ENCODE results near the gene WBP2NL.

WBP2NL gene

GRCh38 chr22:42074132-42074811 is 75.7 kb downstream of the WBP2NL start, which contains the start of gene PHETA2:
Gene PHETA2, plus strand, starts transcription at chr22:42074248. Its CDS starts 3,046 bp downstream, at chr22:42077294.
- peak; percentile 65 for DNase-seq

- no peak for DNase-seq
These were observed 76.5 kb downstream of the WBP2NL start for GRCh38 chr22:42074846-42075676.

DNA sequence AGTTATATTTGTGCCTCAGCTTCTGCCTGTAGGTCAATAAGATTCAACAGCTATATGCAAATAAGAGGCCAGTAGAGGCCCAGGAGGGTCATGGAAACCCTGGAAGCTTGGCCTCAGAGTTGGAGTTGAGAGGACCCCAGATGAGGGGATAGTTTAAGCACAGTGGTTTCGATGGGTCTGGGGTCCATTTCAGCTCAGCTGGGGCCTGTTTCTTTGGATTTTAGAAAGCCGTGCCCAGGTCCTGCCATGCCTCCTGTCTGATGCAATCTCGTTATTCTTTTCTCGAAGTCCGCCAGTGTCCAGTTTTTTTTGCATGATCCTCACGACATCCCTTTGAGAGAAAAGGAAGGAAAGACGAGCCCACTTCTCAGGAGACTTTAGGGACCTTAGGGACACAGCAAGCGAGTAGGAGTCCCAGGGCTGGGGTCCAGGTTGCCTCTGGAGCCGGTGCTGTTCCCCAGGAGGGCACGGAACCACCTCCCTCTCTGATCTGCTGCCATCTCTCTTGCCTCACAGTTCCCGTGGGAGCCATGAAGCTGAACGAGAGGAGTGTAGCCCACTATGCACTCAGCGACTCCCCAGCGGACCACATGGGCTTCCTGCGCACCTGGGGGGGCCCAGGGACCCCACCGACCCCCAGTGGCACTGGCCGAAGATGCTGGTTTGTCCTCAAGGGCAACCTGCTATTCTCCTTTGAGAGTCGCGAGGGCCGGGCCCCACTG is 78.3 kb downstream of the WBP2NL start:
- no peak for DNase-seq

DNA sequence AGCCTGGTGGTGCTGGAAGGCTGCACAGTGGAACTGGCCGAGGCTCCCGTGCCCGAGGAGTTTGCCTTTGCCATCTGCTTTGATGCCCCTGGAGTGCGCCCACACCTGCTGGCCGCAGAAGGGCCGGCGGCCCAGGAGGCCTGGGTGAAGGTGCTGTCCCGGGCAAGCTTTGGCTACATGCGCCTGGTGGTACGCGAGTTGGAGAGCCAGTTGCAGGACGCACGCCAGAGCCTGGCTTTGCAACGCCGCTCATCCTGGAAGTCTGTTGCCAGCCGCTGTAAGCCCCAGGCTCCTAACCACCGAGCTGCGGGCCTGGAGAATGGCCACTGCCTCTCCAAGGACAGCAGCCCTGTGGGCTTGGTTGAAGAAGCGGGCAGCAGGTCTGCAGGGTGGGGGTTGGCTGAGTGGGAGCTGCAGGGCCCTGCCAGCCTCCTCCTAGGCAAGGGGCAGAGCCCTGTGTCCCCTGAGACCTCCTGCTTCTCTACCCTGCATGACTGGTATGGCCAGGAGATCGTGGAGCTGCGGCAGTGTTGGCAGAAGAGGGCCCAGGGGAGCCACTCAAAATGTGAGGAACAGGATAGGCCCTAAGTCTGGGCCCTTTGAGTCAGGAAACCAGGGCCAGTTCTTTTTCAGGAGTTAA is 79.0 kb downstream of the WBP2NL start:
- no peak for DNase-seq
